Activated naive CD8-positive, alpha-beta T cell treated with anti-CD3 and anti-CD28 coated beads, Interleukin-2, amount 50 U/mL, for 16 hours (primary cell): ENCODE data around the gene CLIC6.

Source experiments
- DNase-seq: peaks from one replicate; pipeline ENCODE4 v3.0.0-alpha.2; 2020; ENCODE audit warnings: low read depth, low spot score

Gene CLIC6

GRCh38 chr21:34726627-34727337, 58.0 kb downstream of the CLIC6 start:
- no peak for DNase-seq

- no peak for DNase-seq
Measured at GRCh38 chr21:34728479-34728878, 59.7 kb downstream of the CLIC6 start.

- no peak for DNase-seq
Measured at GRCh38 chr21:34730194-34730593, 61.4 kb downstream of the CLIC6 start.

- no peak for DNase-seq
Measured at GRCh38 chr21:34730756-34731445, 62.1 kb downstream of the CLIC6 start.

GRCh38 chr21:34732388-34732821, 63.6 kb downstream of the CLIC6 start:
- DNase-seq, result no peak

GRCh38 chr21:34733852-34734251, 65.1 kb downstream of the CLIC6 start:
- DNase-seq, result no peak

GRCh38 chr21:34734696-34735095, 65.9 kb downstream of the CLIC6 start:
- DNase-seq, result no peak

GRCh38 chr21:34736116-34736874, 67.5 kb downstream of the CLIC6 start:
- DNase-seq, result no peak

GRCh38 chr21:34737115-34737514, 68.3 kb downstream of the CLIC6 start:
- DNase-seq, result no peak

- DNase-seq, result no peak
Measured at GRCh38 chr21:34740198-34740597, 71.4 kb downstream of the CLIC6 start.

GRCh38 chr21:34743285-34743684, 74.5 kb downstream of the CLIC6 start:
- DNase-seq, result no peak

GRCh38 chr21:34743831-34744230, 75.0 kb downstream of the CLIC6 start:
- DNase-seq, result no peak

GRCh38 chr21:34744801-34745200, 76.0 kb downstream of the CLIC6 start:
- no peak for DNase-seq

GRCh38 chr21:34745557-34746255, 76.9 kb downstream of the CLIC6 start:
- DNase-seq, result peak; percentile 23

GRCh38 chr21:34748862-34749261, 80.1 kb downstream of the CLIC6 start:
- DNase-seq, result no peak

GRCh38 chr21:34754690-34755647, 86.2 kb downstream of the CLIC6 start:
- DNase-seq, result no peak

- no peak for DNase-seq
Measured at GRCh38 chr21:34761758-34762330, 93.0 kb downstream of the CLIC6 start.

GRCh38 chr21:34762786-34763185, 94.0 kb downstream of the CLIC6 start:
- DNase-seq, result no peak

GRCh38 chr21:34764715-34765284, 96.0 kb downstream of the CLIC6 start:
- no peak for DNase-seq

GRCh38 chr21:34765619-34766018, 96.8 kb downstream of the CLIC6 start:
- DNase-seq, result no peak
